Sigmoid colon (tissue), 7 donors: ENCODE data around the gene ARID5A. TPM values are rescaled to one million over a fixed set of nuclear protein-coding genes. Genes with fewer than 3 reads are reported as not detected.
A peak's percentile ranks its signal among the peaks of the same experiment; 100 is the strongest.

ENCODE experiments used
- DNase-seq: peaks from one replicate; pipeline ENCODE4 v3.0.0-alpha.2; 2019
- H3K27ac ChIP-seq, 4 donors: fragments of 200-600 bp; sonication (generic); one replicate each; pipeline ENCODE4 v1.5.1; 2016 to 2019; ENCODE audit warnings: mild to moderate bottlenecking in 1 of 4
- H3K27me3 ChIP-seq, 3 donors: fragments of 200-600 bp; sonication (generic); one replicate each; pipeline ENCODE4 v1.5.1; 2019; ENCODE audit warnings: mild to moderate bottlenecking in 1 of 3
- H3K36me3 ChIP-seq, 4 donors: fragments of 200-600 bp; sonication (generic); one replicate each; pipeline ENCODE4 v1.5.1; 2016 to 2019
- H3K4me1 ChIP-seq, 4 donors: fragments of 200-600 bp; sonication (generic); one replicate each; pipeline ENCODE4 v1.5.1; 2017 to 2019
- H3K4me3 ChIP-seq, 4 donors: fragments of 200-600 bp; sonication (generic); one replicate each; pipeline ENCODE4 v1.5.1; 2017 to 2019; ENCODE audit warnings: mild to moderate bottlenecking in 2 of 4, moderate library complexity in 1 of 4
- H3K9me3 ChIP-seq, 4 donors: fragments of 200-600 bp in 3 of 4; sonication (generic) in 3 of 4; one replicate each; pipeline versions ENCODE4 v1.5.1 to v1.6.1; 2013 to 2019
- EP300 ChIP-seq, 4 donors: sonication (generic); formaldehyde crosslinking; IDR thresholded peaks; one replicate each; pipeline ENCODE4 v1.6.1; 2017; ENCODE audit warnings: antibody characterized with exemption in 4 of 4
- POLR2A ChIP-seq, 2 donors: fragments of 450-650 bp; IDR thresholded peaks; one replicate each; pipeline ENCODE4 v1.6.1; 2016; ENCODE audit warnings: antibody characterized with exemption in 2 of 2, mild to moderate bottlenecking in 2 of 2, moderate library complexity in 2 of 2
- POLR2AphosphoS5 ChIP-seq, 4 donors: sonication (generic); formaldehyde crosslinking; IDR thresholded peaks; one replicate each; pipeline ENCODE4 v1.6.1; 2017; ENCODE audit warnings: antibody characterized with exemption in 4 of 4
- WGBS, 2 donors: extraction: QIAGEN DNeasy Blood & Tissue Kit; methylation state at CpG; one replicate each; pipeline ENCODE4 v1.1.7; 2013; 5-methylcytosine and 5-hydroxymethylcytosine counted together
- intact Hi-C: fragments of 100-400 bp; cut with DNase I; formaldehyde crosslinking; loops from one replicate; pipeline ENCODE4 v1.15.1; 2023
- polyA plus RNA-seq, 3 donors: library from polyadenylated mRNA; stranded (reverse); fragments of 200-250 nt; gene quantifications; one replicate each; pipeline ENCODE4 v1.2.3, GENCODE V29; 2013
- total RNA-seq, 4 donors: library from RNA; depleted of rRNA; stranded (reverse); fragments of >200 nt; gene quantifications; one replicate each; pipeline ENCODE4 v1.1.0, GENCODE V29; 2016
- TF ChIP-seq, protein P1 (sequence below), 4 experiments: fragments of 450-650 bp in 3 of 4; fragments of 200-600 bp in 1 of 4; IDR thresholded peaks; one replicate each; pipeline ENCODE4 v1.5.1; 2016 to 2019; ENCODE audit warnings: antibody characterized with exemption in 4 of 4, mild to moderate bottlenecking in 3 of 4, moderate library complexity in 2 of 4
- donor health status: healthy with polysubstance abuse.
- donor health status: Bipolar disorder and iron deficiency.
- donor health status: healthy.

Gene ARID5A
- total and polyA plus RNA-seq, 7 donors: 7.8 to 179 (median 17.9) TPM

DNA sequence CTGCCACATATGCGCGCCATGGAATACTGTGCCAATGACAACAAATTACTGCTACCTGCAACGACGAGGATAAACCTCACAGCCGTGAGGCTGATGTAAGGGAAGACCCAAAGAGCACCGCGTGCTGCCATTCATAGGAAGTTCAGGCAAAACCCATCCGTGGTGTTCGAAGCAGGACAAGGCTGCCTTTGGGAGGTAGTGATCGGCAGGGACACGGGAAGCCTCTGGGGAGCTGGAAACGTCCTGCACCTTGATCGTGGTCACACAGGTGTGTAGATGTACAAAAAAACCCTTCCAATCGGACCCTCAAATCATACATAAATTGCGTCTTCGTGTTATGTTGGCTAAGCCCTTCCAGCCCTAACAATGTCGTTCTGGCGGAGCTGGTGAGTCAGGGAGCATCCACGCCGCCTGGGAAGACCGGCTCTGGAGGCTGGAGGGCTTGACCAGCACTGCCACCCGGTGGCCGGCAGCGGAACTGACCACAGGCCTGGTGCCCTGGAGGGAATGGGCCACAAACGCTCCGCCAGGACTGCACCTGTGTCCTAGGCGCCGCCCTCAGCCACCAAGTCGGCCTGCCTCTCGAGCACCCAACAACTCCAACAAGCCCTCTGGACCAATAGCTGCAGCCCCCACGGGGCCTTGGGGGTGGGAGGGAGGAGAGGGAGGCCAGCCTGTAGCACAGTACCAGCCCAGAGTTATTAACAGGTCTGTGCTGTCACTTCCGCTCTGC, 27.3 kb upstream of the ARID5A start:
- Histone ChIP-seq H3K9me3 (no peaks in the 10 kb centered on the region), H3K4me3 (no peak overlapping the region), H3K27me3 (no peaks in the 10 kb centered on the region), H3K36me3 (no peaks in the 10 kb centered on the region), H3K27ac (no peak overlapping the region), H3K4me1 (peaks cover 0 to 22% (median 17%) of the 10 kb centered on the region in 4 donors)
- 25 to 33% methylated on average over 32 of the region's 32 CpGs for WGBS, 2 donors
- DNase-seq: peak; percentile 93
- TF ChIP-seq, protein P1, sequence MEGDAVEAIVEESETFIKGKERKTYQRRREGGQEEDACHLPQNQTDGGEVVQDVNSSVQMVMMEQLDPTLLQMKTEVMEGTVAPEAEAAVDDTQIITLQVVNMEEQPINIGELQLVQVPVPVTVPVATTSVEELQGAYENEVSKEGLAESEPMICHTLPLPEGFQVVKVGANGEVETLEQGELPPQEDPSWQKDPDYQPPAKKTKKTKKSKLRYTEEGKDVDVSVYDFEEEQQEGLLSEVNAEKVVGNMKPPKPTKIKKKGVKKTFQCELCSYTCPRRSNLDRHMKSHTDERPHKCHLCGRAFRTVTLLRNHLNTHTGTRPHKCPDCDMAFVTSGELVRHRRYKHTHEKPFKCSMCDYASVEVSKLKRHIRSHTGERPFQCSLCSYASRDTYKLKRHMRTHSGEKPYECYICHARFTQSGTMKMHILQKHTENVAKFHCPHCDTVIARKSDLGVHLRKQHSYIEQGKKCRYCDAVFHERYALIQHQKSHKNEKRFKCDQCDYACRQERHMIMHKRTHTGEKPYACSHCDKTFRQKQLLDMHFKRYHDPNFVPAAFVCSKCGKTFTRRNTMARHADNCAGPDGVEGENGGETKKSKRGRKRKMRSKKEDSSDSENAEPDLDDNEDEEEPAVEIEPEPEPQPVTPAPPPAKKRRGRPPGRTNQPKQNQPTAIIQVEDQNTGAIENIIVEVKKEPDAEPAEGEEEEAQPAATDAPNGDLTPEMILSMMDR (IDR thresholded peaks at IDR 0.05): peak; percentile 88 to 98 (median 96)
- TF ChIP-seq POLR2AphosphoS5 (IDR thresholded peaks at IDR 0.05): no peak
- intact Hi-C loops: loop anchor here (1.0 to 10.0 kb wide), 5 partner anchors 38 to 374 kb away; partner anchors contain the start of gene ASTL

DNA sequence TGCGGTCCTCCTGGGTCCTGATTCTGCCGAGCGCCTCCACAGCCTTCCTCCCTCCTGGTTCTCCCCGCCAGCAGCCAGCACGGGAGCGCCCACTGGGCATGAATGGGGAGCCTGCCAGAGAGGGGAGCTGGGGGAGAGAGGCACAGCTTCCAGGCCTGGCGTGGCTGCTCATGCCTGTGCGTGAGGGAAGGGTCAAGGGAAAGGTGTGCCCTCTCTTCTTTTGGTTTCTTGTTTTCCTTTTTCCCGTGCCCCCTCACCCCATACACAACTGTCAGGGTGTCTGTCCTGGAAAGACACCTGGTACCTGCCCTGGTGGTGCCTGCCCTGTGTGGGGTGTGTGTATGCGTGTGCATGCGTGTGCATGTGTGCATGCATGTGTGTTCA, 26.7 kb upstream of the ARID5A start:
- 55 to 60% methylated on average over 11 of the region's 11 CpGs for WGBS, 2 donors
- intact Hi-C loops: loop anchor here (1.0 to 10.0 kb wide), 5 partner anchors 39 to 375 kb away; partner anchors contain the start of gene ASTL
- no peak overlapping the region for H3K27ac ChIP-seq
- TF ChIP-seq, protein P1 (IDR thresholded peaks at IDR 0.05): no peak
- TF ChIP-seq EP300 (IDR thresholded peaks at IDR 0.05) (no peak), POLR2AphosphoS5 (IDR thresholded peaks at IDR 0.05) (no peak), POLR2A (IDR thresholded peaks at IDR 0.05) (no peak)
- H3K27me3 ChIP-seq: no peaks in the 10 kb centered on the region
- peaks cover 0 to 22% (median 17%) of the 10 kb centered on the region in 4 donors for H3K4me1 ChIP-seq
- no peaks in the 10 kb centered on the region for H3K9me3 ChIP-seq
- DNase-seq: no peak
- H3K36me3 ChIP-seq: no peaks in the 10 kb centered on the region
- H3K4me3 ChIP-seq: no peak overlapping the region

DNA sequence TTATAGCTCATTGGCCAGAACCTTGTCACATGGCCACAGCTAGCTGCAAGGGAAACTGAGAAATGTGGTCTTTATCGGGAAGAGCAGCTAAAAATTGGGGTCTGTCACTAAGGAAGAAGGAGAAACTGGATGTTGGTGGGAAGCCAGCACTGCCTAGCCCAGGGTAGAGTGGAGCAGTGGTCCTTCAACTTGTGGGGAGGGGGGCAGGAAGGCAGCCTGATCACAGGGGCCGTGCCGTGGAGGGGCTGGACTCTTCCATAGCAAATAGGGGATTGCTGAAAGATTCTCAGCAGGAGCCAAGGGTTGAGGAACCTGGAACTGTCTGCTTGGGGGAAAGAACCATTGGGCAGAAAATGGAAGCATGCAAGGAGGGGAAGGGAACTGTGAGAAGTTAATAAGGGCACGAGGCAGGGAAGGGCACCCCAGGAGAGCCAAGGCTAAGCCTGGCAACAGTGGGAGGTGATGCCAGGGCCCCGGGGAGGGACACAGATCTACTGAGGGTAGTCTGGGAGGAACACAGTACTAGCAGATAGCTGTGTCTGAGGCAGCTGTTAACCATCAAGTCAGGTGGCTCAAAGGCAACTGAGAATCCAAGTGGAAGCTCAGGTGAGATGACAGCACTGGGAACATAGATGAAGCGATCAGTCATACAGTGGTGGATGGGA, 25.5 kb upstream of the ARID5A start:
- Histone ChIP-seq H3K36me3 (no peaks in the 10 kb centered on the region), H3K27me3 (no peaks in the 10 kb centered on the region), H3K27ac (no peak overlapping the region), H3K9me3 (no peaks in the 10 kb centered on the region), H3K4me1 (peaks cover 0 to 22% (median 17%) of the 10 kb centered on the region in 4 donors), H3K4me3 (no peak overlapping the region)
- no peak for DNase-seq
- TF ChIP-seq, protein P1 (IDR thresholded peaks at IDR 0.05): no peak
- TF ChIP-seq POLR2A (IDR thresholded peaks at IDR 0.05) (no peak), POLR2AphosphoS5 (IDR thresholded peaks at IDR 0.05) (no peak), EP300 (IDR thresholded peaks at IDR 0.05) (no peak)
- WGBS, 2 donors: 85 to 90% methylated on average over 6 of the region's 6 CpGs
- intact Hi-C loops: no loop called here

DNA sequence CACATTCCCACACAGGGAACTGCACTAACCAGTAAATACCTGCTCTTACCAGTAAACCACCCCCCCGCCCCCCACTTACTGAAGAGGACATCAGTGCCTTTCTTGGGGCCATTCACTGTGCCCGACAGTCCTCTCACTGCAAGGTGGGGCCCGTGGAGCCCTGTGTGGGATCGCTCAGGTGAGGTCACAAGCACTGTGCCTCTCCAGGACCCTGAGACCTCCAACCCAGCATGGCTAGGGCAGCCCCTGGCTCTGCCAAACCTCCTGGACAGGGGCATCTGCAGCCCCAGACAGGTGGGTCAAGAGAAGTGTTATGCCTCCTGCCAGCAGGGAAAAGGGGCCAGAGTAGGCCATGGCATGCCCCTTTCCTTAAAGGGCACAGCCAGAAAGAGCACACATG, 24.7 kb upstream of the ARID5A start:
- WGBS, 2 donors: 87 to 88% methylated on average over 4 of the region's 4 CpGs
- TF ChIP-seq, protein P1 (IDR thresholded peaks at IDR 0.05): no peak
- TF ChIP-seq EP300 (IDR thresholded peaks at IDR 0.05) (no peak), POLR2A (IDR thresholded peaks at IDR 0.05) (no peak), POLR2AphosphoS5 (IDR thresholded peaks at IDR 0.05) (no peak)
- DNase-seq: no peak
- intact Hi-C loops: no loop called here
- Histone ChIP-seq H3K27me3 (no peaks in the 10 kb centered on the region), H3K4me3 (no peak overlapping the region), H3K9me3 (no peaks in the 10 kb centered on the region), H3K36me3 (no peaks in the 10 kb centered on the region), H3K27ac (no peak overlapping the region), H3K4me1 (peaks cover 0 to 22% (median 17%) of the 10 kb centered on the region in 4 donors)
